Cortex of kidney (tissue), 1 donor: ENCODE data around the gene RNF187.

Experiments used
- DNase-seq: peaks from one replicate; lab custom pipeline; 2025; lab: John Stamatoyannopoulos, UW

RNF187 gene

DNA sequence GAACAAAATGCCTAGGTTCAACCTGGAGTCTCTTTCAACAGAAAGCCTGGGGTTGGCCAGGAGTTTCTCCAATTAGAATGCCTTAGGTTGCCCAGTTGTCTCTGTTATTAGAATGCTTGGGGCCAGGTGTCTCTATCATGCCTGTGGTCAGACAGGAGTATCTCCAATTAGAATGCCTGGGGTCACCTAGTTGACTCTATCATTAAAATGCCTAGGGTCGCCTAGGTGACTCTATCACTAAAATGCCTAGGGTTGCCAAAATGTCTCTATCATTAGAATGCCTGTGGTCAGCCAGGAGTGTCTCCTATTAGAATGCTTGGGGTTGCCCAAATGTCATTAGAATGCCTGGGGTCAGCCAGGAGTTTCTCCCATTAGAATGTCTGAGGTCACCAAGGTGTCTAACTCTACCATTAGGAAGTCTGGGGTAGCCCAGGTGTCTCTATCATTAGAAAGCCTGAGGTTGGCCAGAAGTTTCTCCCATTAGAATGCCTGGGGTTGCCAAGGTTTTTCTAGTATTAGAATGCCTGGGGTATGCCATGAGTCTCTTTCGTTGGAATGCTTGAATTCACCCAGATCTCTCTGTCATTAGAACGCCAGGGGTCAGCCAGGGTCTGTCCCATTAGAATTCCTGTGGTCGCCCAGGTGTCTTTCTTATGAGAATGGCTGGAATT lies 57.9 kb downstream of the RNF187 start:
- no peak for DNase-seq
